Adipose tissue (tissue), 3 donors: Measurements from ENCODE around the gene CISD1. TPM values are rescaled to one million over a fixed set of nuclear protein-coding genes. Genes with fewer than 3 reads are reported as not detected.

ENCODE experiments used
- H3K27ac ChIP-seq: one replicate; pipeline ENCODE4 v1.5.1; 2013; ENCODE audit warnings: low read depth, low read length
- WGBS, 3 donors: extraction: QIAGEN DNeasy Blood & Tissue Kit; methylation state at CpG; one replicate each; pipeline ENCODE4 v1.1.7; 2013; 5-methylcytosine and 5-hydroxymethylcytosine counted together
- polyA plus RNA-seq, 3 donors: library from polyadenylated mRNA; stranded (reverse); fragments of 200-250 nt; gene quantifications; one replicate each; pipeline ENCODE4 v1.2.3, GENCODE V29; 2013
- donor health status: healthy with polysubstance abuse.
- donor health status: Bipolar disorder and iron deficiency.
- donor health status: healthy.

Gene CISD1
- polyA plus RNA-seq, 3 donors: 11.9 to 26.8 (median 18.0) TPM

GRCh38 chr10:58260334-58260733 lies 8.6 kb upstream of the CISD1 start:
- H3K27ac ChIP-seq: no peak overlapping the region

GRCh38 chr10:58262766-58263165 lies 6.2 kb upstream of the CISD1 start:
- no peak overlapping the region for H3K27ac ChIP-seq

- no peak overlapping the region for H3K27ac ChIP-seq
- 43 to 52% (median 49%) methylated on average over 5 of the region's 5 CpGs for WGBS, 3 donors
These were observed 4.2 kb upstream of the CISD1 start for GRCh38 chr10:58264780-58265179.

- WGBS, 3 donors: 15 to 43% (median 35%) methylated on average over 1 of the region's 1 CpG
These were observed 3.7 kb upstream of the CISD1 start for GRCh38 chr10:58265249-58265648.

GRCh38 chr10:58266003-58266825 lies 2.7 kb upstream of the CISD1 start:
- peak overlapping the region; percentile 55 for H3K27ac ChIP-seq
- WGBS, 3 donors: 4 to 12% (median 9%) methylated on average over 14 of the region's 14 CpGs

More at GRCh38 chr10:58265249-58265648, 3.7 kb upstream of the CISD1 start:
- H3K27ac ChIP-seq: no peak overlapping the region

GRCh38 chr10:58266826-58267712 lies 1.9 kb upstream of the CISD1 start:
- WGBS, 3 donors: 0 to 1% (median 0%) methylated on average over 47 to 53 of the region's 53 CpGs
- H3K27ac ChIP-seq: peak overlapping the region; percentile 91

GRCh38 chr10:58267713-58268453 lies 1.1 kb upstream of the CISD1 start, which contains the start of gene IPMK:
Gene IPMK (minus strand): TSS chr10:58267894. CDS start chr10:58267611, 283 bp downstream.
- peak within 1 kb of the TSS; percentile 91 for H3K27ac ChIP-seq
- 0 to 1% (median 1%) methylated on average over 51 to 75 of the region's 76 CpGs for WGBS, 3 donors

GRCh38 chr10:58268454-58268945 lies 462 bp upstream of the CISD1 start:
- WGBS, 3 donors: 0 to 1% (median 1%) methylated on average over 13 of the region's 13 CpGs
- peak overlapping the region; percentile 91 for H3K27ac ChIP-seq

- no peak overlapping the region for H3K27ac ChIP-seq
- WGBS, 3 donors: 5 to 23% (median 17%) methylated on average over 12 of the region's 12 CpGs
These were observed 874 bp downstream of the CISD1 start for GRCh38 chr10:58269782-58270290.

GRCh38 chr10:58275261-58275660 lies 6.3 kb downstream of the CISD1 start:
- H3K27ac ChIP-seq: no peak overlapping the region
- 64 to 95% (median 87%) methylated on average over 2 of the region's 2 CpGs for WGBS, 3 donors

- no peak overlapping the region for H3K27ac ChIP-seq
These were observed 6.9 kb downstream of the CISD1 start for GRCh38 chr10:58275908-58276307.

- no peak overlapping the region for H3K27ac ChIP-seq
- WGBS, 3 donors: 73 to 94% (median 76%) methylated on average over 7 of the region's 7 CpGs
These were observed 9.5 kb downstream of the CISD1 start for GRCh38 chr10:58278274-58278961.

- WGBS, 3 donors: 61 to 86% (median 85%) methylated on average over 1 of the region's 1 CpG
- no peak overlapping the region for H3K27ac ChIP-seq
These were observed 10.0 kb downstream of the CISD1 start for GRCh38 chr10:58278962-58279307.

- H3K27ac ChIP-seq: no peak overlapping the region
- WGBS, 3 donors: 89 to 94% (median 92%) methylated on average over 3 of the region's 3 CpGs
These were observed 11.5 kb downstream of the CISD1 start for GRCh38 chr10:58280477-58280876.

GRCh38 chr10:58281092-58281752 lies 12.3 kb downstream of the CISD1 start:
- 60 to 86% (median 83%) methylated on average over 2 of the region's 2 CpGs for WGBS, 3 donors

GRCh38 chr10:58282615-58283014 lies 13.7 kb downstream of the CISD1 start:
- H3K27ac ChIP-seq: no peak overlapping the region
- WGBS, 3 donors: 38 to 74% (median 41%) methylated on average over 3 of the region's 3 CpGs

More at GRCh38 chr10:58281092-58281752, 12.3 kb downstream of the CISD1 start:
- H3K27ac ChIP-seq: no peak overlapping the region

- WGBS, 3 donors: 52 to 72% (median 64%) methylated on average over 5 of the region's 5 CpGs
- no peak overlapping the region for H3K27ac ChIP-seq
These were observed 22.7 kb downstream of the CISD1 start for GRCh38 chr10:58291538-58292174.
